Osteoblast (primary cell): Measurements from ENCODE around the gene APLP1. TPM values are rescaled to one million over a fixed set of nuclear protein-coding genes. Genes with fewer than 3 reads are reported as not detected.
"Not testable (repeated sequence)": the region's sequence is repeated elsewhere in the genome, so short reads cannot be mapped to it uniquely, and the experiment has no call there.

Experiments
- DNase-seq: peaks from one replicate; pipeline ENCODE4 v3.0.0; 2011; ENCODE audit warnings: low spot score, mixed read lengths; ENCODE audit not compliant: insufficient read length; ENCODE audit errors: missing footprints
- H2AFZ ChIP-seq: 2 replicates; pipeline ENCODE4 v1.6.0; 2011; ENCODE audit warnings: mild to moderate bottlenecking, low read length
- H3K27ac ChIP-seq: 2 replicates; pipeline ENCODE4 v1.5.1; 2011; ENCODE audit warnings: mild to moderate bottlenecking, low read depth, low read length, moderate library complexity
- H3K27me3 ChIP-seq: 2 replicates; pipeline ENCODE4 v1.6.0; 2012; ENCODE audit warnings: mild to moderate bottlenecking, control low read depth, inconsistent platforms, low read length, moderate library complexity; ENCODE audit not compliant: insufficient read depth
- H3K36me3 ChIP-seq: 2 replicates; pipeline ENCODE4 v1.5.1; 2011; ENCODE audit warnings: mild to moderate bottlenecking, low read length, control low read depth, moderate library complexity; ENCODE audit not compliant: insufficient read depth
- H3K4me1 ChIP-seq: 2 replicates; pipeline ENCODE4 v1.5.1; 2011; ENCODE audit warnings: mild to moderate bottlenecking, low read length, control low read depth, moderate library complexity; ENCODE audit not compliant: insufficient read depth
- H3K4me2 ChIP-seq: 2 replicates; pipeline ENCODE4 v1.6.0; 2011; ENCODE audit warnings: mild to moderate bottlenecking, low read length; ENCODE audit not compliant: insufficient read depth
- H3K4me3 ChIP-seq: fragments of 200-600 bp; sonication (generic); 3 replicates; pipeline ENCODE4 v1.5.1; 2012; ENCODE audit warnings: mild to moderate bottlenecking, low read length, inconsistent platforms; ENCODE audit not compliant: insufficient read depth
- H3K79me2 ChIP-seq: 2 replicates; pipeline ENCODE4 v1.6.0; 2012; ENCODE audit warnings: mild to moderate bottlenecking, low read length, control low read depth, inconsistent platforms; ENCODE audit not compliant: insufficient read depth
- H3K9me3 ChIP-seq: 2 replicates; pipeline ENCODE4 v1.5.1; 2011; ENCODE audit warnings: low read depth, low read length, control low read depth
- H4K20me1 ChIP-seq: 2 replicates; pipeline ENCODE4 v1.6.0; 2012; ENCODE audit warnings: mild to moderate bottlenecking, low read length, control low read depth; ENCODE audit not compliant: insufficient read depth
- CTCF ChIP-seq: IDR thresholded peaks from 2 replicates; pipeline ENCODE4 v1.5.1; 2011; ENCODE audit warnings: mild to moderate bottlenecking, low read depth, low read length, moderate library complexity; ENCODE audit errors: extremely low read depth
- total RNA-seq: library from RNA; depleted of rRNA; stranded (reverse); fragments of >200 nt; gene quantifications from 2 replicates; pipeline ENCODE4 v1.2.3, GENCODE V29; 2012

APLP1 gene
- total RNA-seq, 1 donor, result 3.6 TPM

DNA sequence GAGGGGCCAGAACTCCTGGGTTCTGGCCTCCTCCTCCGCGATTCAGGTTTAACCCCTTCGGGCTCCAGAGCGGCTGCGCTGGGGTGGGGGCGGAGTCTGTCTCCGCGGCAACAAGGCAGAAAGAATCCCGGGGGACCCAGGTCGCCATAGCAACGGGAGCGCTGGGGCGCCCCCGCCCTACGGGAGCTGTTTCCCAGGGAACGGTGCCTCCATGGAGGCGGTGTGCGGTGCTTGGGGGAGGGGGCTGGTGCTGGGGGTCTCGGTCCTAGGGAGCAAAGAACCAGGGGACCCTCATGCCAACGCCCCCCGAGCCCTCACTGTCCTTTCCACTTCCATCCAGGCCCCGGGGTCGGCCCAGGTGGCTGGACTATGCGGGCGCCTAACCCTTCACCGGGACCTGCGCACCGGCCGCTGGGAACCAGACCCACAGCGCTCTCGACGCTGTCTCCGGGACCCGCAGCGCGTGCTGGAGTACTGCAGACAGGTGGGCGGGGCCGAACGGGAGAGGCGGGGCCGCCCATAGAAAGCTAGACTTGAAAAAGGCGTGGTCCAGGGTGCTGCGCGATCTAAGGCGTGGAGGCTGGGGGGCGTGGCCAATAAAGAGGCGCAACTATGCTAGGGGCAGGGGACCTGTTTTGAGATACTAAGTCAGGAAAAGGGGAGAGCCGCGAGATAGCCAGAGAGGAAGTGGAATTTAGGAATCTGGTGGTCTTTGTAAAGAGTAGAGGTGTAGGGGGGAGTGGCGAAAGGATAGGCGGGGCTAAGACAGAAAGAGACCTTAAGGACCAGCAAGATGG lies 1.2 kb downstream of the APLP1 start:
- Histone ChIP-seq H3K36me3 (no peaks in the 10 kb centered on the region), H3K79me2 (no peaks in the 10 kb centered on the region), H3K4me3 (peak overlapping the region; percentile 53), H4K20me1 (no peaks in the 10 kb centered on the region), H3K4me2 (peak overlapping the region; percentile 61), H3K27ac (no peak overlapping the region), H3K4me1 (no peaks in the 10 kb centered on the region), H3K27me3 (peaks cover 18% of the 10 kb centered on the region), H3K9me3 (no peaks in the 10 kb centered on the region), H2AFZ (no peak overlapping the region)
- peak; percentile 95 for DNase-seq
- TF ChIP-seq CTCF, result no peak

GRCh38 chr19:35870124-35870736 lies 1.9 kb downstream of the APLP1 start:
- H3K4me1 ChIP-seq, H3K27ac ChIP-seq, H3K9me3 ChIP-seq, H3K4me3 ChIP-seq, H2AFZ ChIP-seq, H3K79me2 ChIP-seq, H3K36me3 ChIP-seq, H4K20me1 ChIP-seq: not testable (repeated sequence)
- peak overlapping the region; percentile 61 for H3K4me2 ChIP-seq
- H3K27me3 ChIP-seq, result peaks cover 18% of the 10 kb centered on the region
- DNase-seq, result peak; percentile 11

DNA sequence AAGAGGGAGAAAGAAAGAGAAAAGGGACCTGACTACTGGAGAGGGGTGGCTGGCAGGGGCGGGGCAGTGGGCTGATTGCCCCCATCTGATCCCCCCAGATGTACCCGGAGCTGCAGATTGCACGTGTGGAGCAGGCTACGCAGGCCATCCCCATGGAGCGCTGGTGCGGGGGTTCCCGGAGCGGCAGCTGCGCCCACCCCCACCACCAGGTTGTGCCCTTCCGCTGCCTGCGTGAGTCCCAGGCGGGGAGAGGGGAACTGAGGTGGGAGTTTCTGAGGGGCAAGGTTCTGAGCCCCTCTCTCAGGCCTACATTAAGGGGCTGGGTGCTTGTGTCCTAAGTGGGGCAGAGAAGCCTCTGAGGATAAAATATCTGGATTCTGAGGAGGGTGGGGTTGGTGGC lies 2.4 kb downstream of the APLP1 start:
- H3K27me3 ChIP-seq, result peaks cover 15% of the 10 kb centered on the region
- no peak overlapping the region for H2AFZ ChIP-seq

GRCh38 chr19:35871611-35872010 lies 3.2 kb downstream of the APLP1 start:
- Histone ChIP-seq H3K9me3 (no peaks in the 10 kb centered on the region), H3K79me2 (no peaks in the 10 kb centered on the region), H3K27ac (no peak overlapping the region), H4K20me1 (no peaks in the 10 kb centered on the region), H3K4me3 (no peak overlapping the region), H3K4me1 (no peaks in the 10 kb centered on the region), H3K27me3 (peaks cover 13% of the 10 kb centered on the region), H2AFZ (no peak overlapping the region), H3K4me2 (no peak overlapping the region), H3K36me3 (no peaks in the 10 kb centered on the region)
- peak; percentile 50 for DNase-seq
- TF ChIP-seq CTCF, result no peak

More for the DNA sequence above, 2.4 kb downstream of the APLP1 start:
- no peaks in the 10 kb centered on the region for H4K20me1 ChIP-seq
- DNase-seq, result peak; percentile 17
- no peaks in the 10 kb centered on the region for H3K36me3 ChIP-seq
- no peaks in the 10 kb centered on the region for H3K79me2 ChIP-seq
- no peak overlapping the region for H3K4me3 ChIP-seq
- no peak for TF ChIP-seq CTCF
- no peaks in the 10 kb centered on the region for H3K4me1 ChIP-seq
- no peak overlapping the region for H3K4me2 ChIP-seq
- no peak overlapping the region for H3K27ac ChIP-seq
- no peaks in the 10 kb centered on the region for H3K9me3 ChIP-seq
